ENCODE data around the gene ZNF771.

DNA sequence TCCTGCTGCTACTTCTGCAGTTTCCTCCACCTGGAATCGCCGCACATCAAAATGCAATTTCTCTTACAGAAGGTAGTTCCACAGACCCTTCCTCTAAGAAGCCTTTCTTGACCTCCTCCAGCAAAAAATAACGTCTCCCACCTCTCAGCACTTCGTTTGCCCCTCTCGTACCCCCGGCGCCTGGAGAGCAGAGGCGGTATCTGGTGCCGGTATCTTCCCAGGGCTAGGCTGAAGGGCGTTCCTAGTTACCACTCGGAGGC lies 21.9 kb downstream of the ZNF771 start:
- TF ChIP-seq, protein P1, sequence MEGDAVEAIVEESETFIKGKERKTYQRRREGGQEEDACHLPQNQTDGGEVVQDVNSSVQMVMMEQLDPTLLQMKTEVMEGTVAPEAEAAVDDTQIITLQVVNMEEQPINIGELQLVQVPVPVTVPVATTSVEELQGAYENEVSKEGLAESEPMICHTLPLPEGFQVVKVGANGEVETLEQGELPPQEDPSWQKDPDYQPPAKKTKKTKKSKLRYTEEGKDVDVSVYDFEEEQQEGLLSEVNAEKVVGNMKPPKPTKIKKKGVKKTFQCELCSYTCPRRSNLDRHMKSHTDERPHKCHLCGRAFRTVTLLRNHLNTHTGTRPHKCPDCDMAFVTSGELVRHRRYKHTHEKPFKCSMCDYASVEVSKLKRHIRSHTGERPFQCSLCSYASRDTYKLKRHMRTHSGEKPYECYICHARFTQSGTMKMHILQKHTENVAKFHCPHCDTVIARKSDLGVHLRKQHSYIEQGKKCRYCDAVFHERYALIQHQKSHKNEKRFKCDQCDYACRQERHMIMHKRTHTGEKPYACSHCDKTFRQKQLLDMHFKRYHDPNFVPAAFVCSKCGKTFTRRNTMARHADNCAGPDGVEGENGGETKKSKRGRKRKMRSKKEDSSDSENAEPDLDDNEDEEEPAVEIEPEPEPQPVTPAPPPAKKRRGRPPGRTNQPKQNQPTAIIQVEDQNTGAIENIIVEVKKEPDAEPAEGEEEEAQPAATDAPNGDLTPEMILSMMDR (conservative IDR thresholded peaks at IDR 0.05; ENCODE audit: low read depth in 2 of 2) = no peak
- TF ChIP-seq, protein P2, sequence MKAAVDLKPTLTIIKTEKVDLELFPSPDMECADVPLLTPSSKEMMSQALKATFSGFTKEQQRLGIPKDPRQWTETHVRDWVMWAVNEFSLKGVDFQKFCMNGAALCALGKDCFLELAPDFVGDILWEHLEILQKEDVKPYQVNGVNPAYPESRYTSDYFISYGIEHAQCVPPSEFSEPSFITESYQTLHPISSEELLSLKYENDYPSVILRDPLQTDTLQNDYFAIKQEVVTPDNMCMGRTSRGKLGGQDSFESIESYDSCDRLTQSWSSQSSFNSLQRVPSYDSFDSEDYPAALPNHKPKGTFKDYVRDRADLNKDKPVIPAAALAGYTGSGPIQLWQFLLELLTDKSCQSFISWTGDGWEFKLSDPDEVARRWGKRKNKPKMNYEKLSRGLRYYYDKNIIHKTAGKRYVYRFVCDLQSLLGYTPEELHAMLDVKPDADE (IDR thresholded peaks at IDR 0.05) = 0 out of 2 replicates have a peak, but pooled peaks have one; percentile 12
- no peak for TF ChIP-seq POLR2AphosphoS5 (IDR thresholded peaks at IDR 0.05; ENCODE audit: low read depth)
- TF ChIP-seq EZH2 (IDR thresholded peaks at IDR 0.05; ENCODE audit: low read depth, unreplicated experiment) = no peak
- TF ChIP-seq, protein P3, sequence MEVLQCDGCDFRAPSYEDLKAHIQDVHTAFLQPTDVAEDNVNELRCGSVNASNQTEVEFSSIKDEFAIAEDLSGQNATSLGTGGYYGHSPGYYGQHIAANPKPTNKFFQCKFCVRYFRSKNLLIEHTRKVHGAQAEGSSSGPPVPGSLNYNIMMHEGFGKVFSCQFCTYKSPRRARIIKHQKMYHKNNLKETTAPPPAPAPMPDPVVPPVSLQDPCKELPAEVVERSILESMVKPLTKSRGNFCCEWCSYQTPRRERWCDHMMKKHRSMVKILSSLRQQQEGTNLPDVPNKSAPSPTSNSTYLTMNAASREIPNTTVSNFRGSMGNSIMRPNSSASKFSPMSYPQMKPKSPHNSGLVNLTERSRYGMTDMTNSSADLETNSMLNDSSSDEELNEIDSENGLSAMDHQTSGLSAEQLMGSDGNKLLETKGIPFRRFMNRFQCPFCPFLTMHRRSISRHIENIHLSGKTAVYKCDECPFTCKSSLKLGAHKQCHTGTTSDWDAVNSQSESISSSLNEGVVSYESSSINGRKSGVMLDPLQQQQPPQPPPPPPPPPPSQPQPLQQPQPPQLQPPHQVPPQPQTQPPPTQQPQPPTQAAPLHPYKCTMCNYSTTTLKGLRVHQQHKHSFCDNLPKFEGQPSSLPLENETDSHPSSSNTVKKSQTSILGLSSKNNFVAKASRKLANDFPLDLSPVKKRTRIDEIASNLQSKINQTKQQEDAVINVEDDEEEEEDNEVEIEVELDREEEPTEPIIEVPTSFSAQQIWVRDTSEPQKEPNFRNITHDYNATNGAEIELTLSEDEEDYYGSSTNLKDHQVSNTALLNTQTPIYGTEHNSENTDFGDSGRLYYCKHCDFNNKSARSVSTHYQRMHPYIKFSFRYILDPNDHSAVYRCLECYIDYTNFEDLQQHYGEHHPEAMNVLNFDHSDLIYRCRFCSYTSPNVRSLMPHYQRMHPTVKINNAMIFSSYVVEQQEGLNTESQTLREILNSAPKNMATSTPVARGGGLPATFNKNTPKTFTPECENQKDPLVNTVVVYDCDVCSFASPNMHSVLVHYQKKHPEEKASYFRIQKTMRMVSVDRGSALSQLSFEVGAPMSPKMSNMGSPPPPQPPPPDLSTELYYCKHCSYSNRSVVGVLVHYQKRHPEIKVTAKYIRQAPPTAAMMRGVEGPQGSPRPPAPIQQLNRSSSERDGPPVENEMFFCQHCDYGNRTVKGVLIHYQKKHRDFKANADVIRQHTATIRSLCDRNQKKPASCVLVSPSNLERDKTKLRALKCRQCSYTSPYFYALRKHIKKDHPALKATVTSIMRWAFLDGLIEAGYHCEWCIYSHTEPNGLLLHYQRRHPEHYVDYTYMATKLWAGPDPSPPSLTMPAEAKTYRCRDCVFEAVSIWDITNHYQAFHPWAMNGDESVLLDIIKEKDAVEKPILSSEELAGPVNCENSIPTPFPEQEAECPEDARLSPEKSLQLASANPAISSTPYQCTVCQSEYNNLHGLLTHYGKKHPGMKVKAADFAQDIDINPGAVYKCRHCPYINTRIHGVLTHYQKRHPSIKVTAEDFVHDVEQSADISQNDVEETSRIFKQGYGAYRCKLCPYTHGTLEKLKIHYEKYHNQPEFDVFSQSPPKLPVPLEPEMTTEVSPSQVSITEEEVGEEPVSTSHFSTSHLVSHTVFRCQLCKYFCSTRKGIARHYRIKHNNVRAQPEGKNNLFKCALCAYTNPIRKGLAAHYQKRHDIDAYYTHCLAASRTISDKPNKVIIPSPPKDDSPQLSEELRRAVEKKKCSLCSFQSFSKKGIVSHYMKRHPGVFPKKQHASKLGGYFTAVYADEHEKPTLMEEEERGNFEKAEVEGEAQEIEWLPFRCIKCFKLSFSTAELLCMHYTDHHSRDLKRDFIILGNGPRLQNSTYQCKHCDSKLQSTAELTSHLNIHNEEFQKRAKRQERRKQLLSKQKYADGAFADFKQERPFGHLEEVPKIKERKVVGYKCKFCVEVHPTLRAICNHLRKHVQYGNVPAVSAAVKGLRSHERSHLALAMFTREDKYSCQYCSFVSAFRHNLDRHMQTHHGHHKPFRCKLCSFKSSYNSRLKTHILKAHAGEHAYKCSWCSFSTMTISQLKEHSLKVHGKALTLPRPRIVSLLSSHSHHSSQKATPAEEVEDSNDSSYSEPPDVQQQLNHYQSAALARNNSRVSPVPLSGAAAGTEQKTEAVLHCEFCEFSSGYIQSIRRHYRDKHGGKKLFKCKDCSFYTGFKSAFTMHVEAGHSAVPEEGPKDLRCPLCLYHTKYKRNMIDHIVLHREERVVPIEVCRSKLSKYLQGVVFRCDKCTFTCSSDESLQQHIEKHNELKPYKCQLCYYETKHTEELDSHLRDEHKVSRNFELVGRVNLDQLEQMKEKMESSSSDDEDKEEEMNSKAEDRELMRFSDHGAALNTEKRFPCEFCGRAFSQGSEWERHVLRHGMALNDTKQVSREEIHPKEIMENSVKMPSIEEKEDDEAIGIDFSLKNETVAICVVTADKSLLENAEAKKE (CRISPR knock-in tag; IDR thresholded peaks at IDR 0.05) = no peak
- TF ChIP-seq, protein P4, sequence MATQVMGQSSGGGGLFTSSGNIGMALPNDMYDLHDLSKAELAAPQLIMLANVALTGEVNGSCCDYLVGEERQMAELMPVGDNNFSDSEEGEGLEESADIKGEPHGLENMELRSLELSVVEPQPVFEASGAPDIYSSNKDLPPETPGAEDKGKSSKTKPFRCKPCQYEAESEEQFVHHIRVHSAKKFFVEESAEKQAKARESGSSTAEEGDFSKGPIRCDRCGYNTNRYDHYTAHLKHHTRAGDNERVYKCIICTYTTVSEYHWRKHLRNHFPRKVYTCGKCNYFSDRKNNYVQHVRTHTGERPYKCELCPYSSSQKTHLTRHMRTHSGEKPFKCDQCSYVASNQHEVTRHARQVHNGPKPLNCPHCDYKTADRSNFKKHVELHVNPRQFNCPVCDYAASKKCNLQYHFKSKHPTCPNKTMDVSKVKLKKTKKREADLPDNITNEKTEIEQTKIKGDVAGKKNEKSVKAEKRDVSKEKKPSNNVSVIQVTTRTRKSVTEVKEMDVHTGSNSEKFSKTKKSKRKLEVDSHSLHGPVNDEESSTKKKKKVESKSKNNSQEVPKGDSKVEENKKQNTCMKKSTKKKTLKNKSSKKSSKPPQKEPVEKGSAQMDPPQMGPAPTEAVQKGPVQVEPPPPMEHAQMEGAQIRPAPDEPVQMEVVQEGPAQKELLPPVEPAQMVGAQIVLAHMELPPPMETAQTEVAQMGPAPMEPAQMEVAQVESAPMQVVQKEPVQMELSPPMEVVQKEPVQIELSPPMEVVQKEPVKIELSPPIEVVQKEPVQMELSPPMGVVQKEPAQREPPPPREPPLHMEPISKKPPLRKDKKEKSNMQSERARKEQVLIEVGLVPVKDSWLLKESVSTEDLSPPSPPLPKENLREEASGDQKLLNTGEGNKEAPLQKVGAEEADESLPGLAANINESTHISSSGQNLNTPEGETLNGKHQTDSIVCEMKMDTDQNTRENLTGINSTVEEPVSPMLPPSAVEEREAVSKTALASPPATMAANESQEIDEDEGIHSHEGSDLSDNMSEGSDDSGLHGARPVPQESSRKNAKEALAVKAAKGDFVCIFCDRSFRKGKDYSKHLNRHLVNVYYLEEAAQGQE (IDR thresholded peaks at IDR 0.05; ENCODE audit: unreplicated experiment) = no peak
- no peak for TF ChIP-seq CREB1 (CRISPR knock-in tag; IDR thresholded peaks at IDR 0.05; ENCODE audit: low read depth)
- no peak for TF ChIP-seq NANOG (IDR thresholded peaks at IDR 0.05; ENCODE audit: borderline replicate concordance)
- TF ChIP-seq EZH2phosphoT487 (IDR thresholded peaks at IDR 0.05; ENCODE audit: unreplicated experiment) = no peak
- TF ChIP-seq STAT1 (IDR thresholded peaks at IDR 0.05; ENCODE audit: unreplicated experiment) = no peak
